ENCODE data around the gene HBEGF. TPM values are rescaled to one million over a fixed set of nuclear protein-coding genes. Genes with fewer than 3 reads are reported as not detected.

The HBEGF gene
- total and polyA plus RNA-seq, 2 experiments from 2014 or later: 2.2 to 2.9 TPM

- Histone ChIP-seq H3K27me3 (ENCODE audit: insufficient read depth) (peaks cover 11% of the 10 kb centered on the region; the same call in 1 of the 2 replicates), H3K4me2 (no peak overlapping the region), H3K27ac (ENCODE audit: low read depth) (no peak overlapping the region), H2AFZ (no peak overlapping the region), H3K9me2 (ENCODE audit: insufficient read depth) (0 out of 2 replicates have a peak, but pooled peaks cover 2% of the 10 kb centered on the region), H3F3A (replicated peaks; ENCODE audit: low read depth) (no peaks in the 10 kb centered on the region), H4K20me1 (replicated peaks; ENCODE audit: insufficient read depth) (no peaks in the 10 kb centered on the region), H3K4me1 (ENCODE audit: insufficient read depth) (no peaks in the 10 kb centered on the region), H3K4me3 (no peak overlapping the region), H3K79me2 (replicated peaks; ENCODE audit: insufficient read depth) (no peaks in the 10 kb centered on the region), H3K36me3 (ENCODE audit: insufficient read depth) (no peaks in the 10 kb centered on the region)
- Mint-ChIP-seq H3K4me3 (no peak overlapping the region; the same call in 2 of the 3 replicates), H3K36me3 (ENCODE audit: low read depth) (no peaks in the 10 kb centered on the region), H3K27me3 (ENCODE audit: insufficient read depth, low read depth, poor library complexity) (peaks cover 17% of the 10 kb centered on the region), H3K27ac (no peak overlapping the region), H3K9me3 (no peaks in the 10 kb centered on the region), H3K4me1 (peaks cover 2% of the 10 kb centered on the region; the same call in 1 of the 3 replicates)
- TF ChIP-seq EZH2 (IDR thresholded peaks at IDR 0.05; ENCODE audit: low read depth, unreplicated experiment): no peak
- no peak for TF ChIP-seq CTCF (conservative IDR thresholded peaks at IDR 0.05; ENCODE audit: low read depth in 2 of 2)
- no peak for TF ChIP-seq ZNF114 (CRISPR knock-in tag; IDR thresholded peaks at IDR 0.05)
- TF ChIP-seq REST (IDR thresholded peaks at IDR 0.05; ENCODE audit: unreplicated experiment): no peak
- TF ChIP-seq NANOG (IDR thresholded peaks at IDR 0.05; ENCODE audit: borderline replicate concordance): no peak
- TF ChIP-seq ZNF462 (CRISPR knock-in tag; IDR thresholded peaks at IDR 0.05): no peak
- no peak for TF ChIP-seq POLR2AphosphoS5 (IDR thresholded peaks at IDR 0.05; ENCODE audit: low read depth)
- TF ChIP-seq ZNF331 (CRISPR knock-in tag; IDR thresholded peaks at IDR 0.05; ENCODE audit: low read depth): no peak
- TF ChIP-seq EZH2phosphoT487 (IDR thresholded peaks at IDR 0.05; ENCODE audit: unreplicated experiment): no peak
- no peak for TF ChIP-seq JUNB (IDR thresholded peaks at IDR 0.05; ENCODE audit: unreplicated experiment)
- TF ChIP-seq STAT1 (IDR thresholded peaks at IDR 0.05; ENCODE audit: unreplicated experiment): no peak
- no peak for TF ChIP-seq ETS1 (IDR thresholded peaks at IDR 0.05)
- no peak for TF ChIP-seq CREB1 (CRISPR knock-in tag; IDR thresholded peaks at IDR 0.05; ENCODE audit: low read depth)
- DNase-seq (ENCODE audit: low spot score): no peak
- ATAC-seq: no peak
Observed at GRCh38 chr5:140366589-140367255, 20.3 kb upstream of the HBEGF start.

All from GM23338 (cell line).